Measurements from ENCODE around the gene HTT. TPM values are rescaled to one million over a fixed set of nuclear protein-coding genes. Genes with fewer than 3 reads are reported as not detected.

The HTT gene
- 72.0 and 77.7 TPM in 2 replicates for total RNA-seq
- long read RNA-seq, partial matches to known transcripts, result 12 of 25 reads
- long read RNA-seq, other reads (novel, unspliced or antisense), result 13 of 25 reads

- Mint-ChIP-seq H3K4me1 (peaks cover 27% of the 10 kb centered on the region), H3K36me3 (ENCODE audit: low read depth) (no peaks in the 10 kb centered on the region), H3K27me3 (ENCODE audit: low read depth) (no peaks in the 10 kb centered on the region), H3K4me3 (peak within 1 kb of the TSS; percentile 99), H3K9me3 (no peaks in the 10 kb centered on the region), H3K27ac (ENCODE audit: unreplicated experiment) (peak within 1 kb of the TSS; percentile 99)
- TF ChIP-seq, protein P1, sequence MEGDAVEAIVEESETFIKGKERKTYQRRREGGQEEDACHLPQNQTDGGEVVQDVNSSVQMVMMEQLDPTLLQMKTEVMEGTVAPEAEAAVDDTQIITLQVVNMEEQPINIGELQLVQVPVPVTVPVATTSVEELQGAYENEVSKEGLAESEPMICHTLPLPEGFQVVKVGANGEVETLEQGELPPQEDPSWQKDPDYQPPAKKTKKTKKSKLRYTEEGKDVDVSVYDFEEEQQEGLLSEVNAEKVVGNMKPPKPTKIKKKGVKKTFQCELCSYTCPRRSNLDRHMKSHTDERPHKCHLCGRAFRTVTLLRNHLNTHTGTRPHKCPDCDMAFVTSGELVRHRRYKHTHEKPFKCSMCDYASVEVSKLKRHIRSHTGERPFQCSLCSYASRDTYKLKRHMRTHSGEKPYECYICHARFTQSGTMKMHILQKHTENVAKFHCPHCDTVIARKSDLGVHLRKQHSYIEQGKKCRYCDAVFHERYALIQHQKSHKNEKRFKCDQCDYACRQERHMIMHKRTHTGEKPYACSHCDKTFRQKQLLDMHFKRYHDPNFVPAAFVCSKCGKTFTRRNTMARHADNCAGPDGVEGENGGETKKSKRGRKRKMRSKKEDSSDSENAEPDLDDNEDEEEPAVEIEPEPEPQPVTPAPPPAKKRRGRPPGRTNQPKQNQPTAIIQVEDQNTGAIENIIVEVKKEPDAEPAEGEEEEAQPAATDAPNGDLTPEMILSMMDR (conservative IDR thresholded peaks at IDR 0.05), result peak; percentile 23
- peak; percentile 95 for DNase-seq (ENCODE audit: low read depth, low spot score)
Observed at GRCh38 chr4:3074078-3074845, at the start of gene HTT, which contains the start of gene HTT-AS. Gene HTT, plus strand, starts transcription at chr4:3074681. Its CDS starts 145 bp downstream, at chr4:3074826. Gene HTT-AS, minus strand, starts transcription at chr4:3074538.

DNA sequence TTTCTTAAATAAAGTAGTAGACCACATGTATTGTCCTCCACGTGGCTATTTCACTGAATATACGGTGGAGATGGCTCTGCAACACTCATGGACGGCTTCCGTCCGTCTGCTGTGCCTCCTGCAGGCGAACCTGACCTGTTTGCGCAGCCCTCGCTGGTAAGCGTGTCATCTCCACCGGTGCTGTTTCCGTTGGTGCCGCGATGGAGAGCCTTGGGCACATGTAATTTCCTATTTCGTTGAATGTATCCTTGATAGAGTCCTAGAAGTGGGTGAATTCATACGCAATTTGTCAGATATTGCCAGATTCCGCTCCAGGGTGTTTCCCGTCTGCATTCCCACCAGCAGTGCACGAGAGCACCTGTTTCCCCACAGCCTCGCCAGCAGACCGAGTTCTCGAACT, 48.6 kb upstream of the HTT start:
- peaks cover 4% of the 10 kb centered on the region for H3K9me3 Mint-ChIP-seq
- no peak for DNase-seq (ENCODE audit: low read depth, low spot score)
- no peak overlapping the region for H3K27ac Mint-ChIP-seq (ENCODE audit: unreplicated experiment)
- no peak overlapping the region for H3K4me3 Mint-ChIP-seq
- no peaks in the 10 kb centered on the region for H3K4me1 Mint-ChIP-seq
- peaks cover 3% of the 10 kb centered on the region for H3K36me3 Mint-ChIP-seq (ENCODE audit: low read depth)
- no peaks in the 10 kb centered on the region for H3K27me3 Mint-ChIP-seq (ENCODE audit: low read depth)
- TF ChIP-seq, protein P1 (conservative IDR thresholded peaks at IDR 0.05), result no peak

DNA sequence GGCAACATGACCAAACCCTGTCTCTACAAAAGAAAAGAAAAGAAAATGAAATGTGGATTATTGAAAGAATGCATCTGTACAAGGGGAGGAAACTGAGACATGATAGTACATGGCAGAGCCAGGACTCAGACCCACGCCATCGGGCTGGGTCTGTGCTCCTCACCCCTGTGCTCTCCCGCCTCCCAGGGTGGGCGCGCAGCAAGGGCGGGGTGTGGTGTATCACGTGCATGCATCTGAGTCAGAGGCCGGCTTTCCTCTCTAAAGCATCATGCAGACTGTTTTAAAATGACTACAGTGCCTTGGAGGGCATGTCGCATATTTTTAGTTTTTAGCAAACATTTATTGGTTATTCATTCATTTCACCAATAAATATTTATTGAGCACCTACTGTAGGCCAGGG, 47.9 kb upstream of the HTT start:
- Mint-ChIP-seq H3K36me3 (ENCODE audit: low read depth) (peaks cover 3% of the 10 kb centered on the region), H3K27me3 (ENCODE audit: low read depth) (no peaks in the 10 kb centered on the region), H3K4me1 (no peaks in the 10 kb centered on the region), H3K9me3 (peaks cover 4% of the 10 kb centered on the region), H3K4me3 (no peak overlapping the region), H3K27ac (ENCODE audit: unreplicated experiment) (no peak overlapping the region)
- TF ChIP-seq, protein P1 (conservative IDR thresholded peaks at IDR 0.05), result no peak
- no peak for DNase-seq (ENCODE audit: low read depth, low spot score)

DNA sequence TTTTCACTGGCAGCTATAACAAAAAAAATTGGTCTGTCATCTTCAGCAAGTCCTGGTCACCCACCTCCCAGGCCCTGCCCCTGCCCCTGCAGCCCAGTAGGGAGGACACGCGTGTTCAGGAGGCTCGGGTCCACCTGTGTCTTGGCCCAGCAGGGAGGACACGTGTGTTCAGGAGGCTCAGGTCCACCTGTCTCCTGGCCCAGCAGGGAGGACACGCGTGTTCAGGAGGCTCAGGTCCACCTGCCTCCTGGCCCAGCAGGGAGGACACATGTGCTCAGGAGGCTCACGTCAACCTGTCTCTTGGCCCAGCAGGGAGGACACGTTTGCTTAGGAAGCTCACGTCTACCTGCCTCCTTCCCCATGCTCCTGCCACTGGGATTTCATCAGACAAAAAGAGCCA, 45.0 kb upstream of the HTT start:
- no peaks in the 10 kb centered on the region for H3K27me3 Mint-ChIP-seq (ENCODE audit: low read depth)
- TF ChIP-seq, protein P1 (conservative IDR thresholded peaks at IDR 0.05), result no peak
- H3K27ac Mint-ChIP-seq (ENCODE audit: unreplicated experiment), result no peak overlapping the region
- no peaks in the 10 kb centered on the region for H3K9me3 Mint-ChIP-seq
- no peak for DNase-seq (ENCODE audit: low read depth, low spot score)
- no peaks in the 10 kb centered on the region for H3K4me1 Mint-ChIP-seq
- H3K4me3 Mint-ChIP-seq, result no peak overlapping the region
- no peaks in the 10 kb centered on the region for H3K36me3 Mint-ChIP-seq (ENCODE audit: low read depth)

DNA sequence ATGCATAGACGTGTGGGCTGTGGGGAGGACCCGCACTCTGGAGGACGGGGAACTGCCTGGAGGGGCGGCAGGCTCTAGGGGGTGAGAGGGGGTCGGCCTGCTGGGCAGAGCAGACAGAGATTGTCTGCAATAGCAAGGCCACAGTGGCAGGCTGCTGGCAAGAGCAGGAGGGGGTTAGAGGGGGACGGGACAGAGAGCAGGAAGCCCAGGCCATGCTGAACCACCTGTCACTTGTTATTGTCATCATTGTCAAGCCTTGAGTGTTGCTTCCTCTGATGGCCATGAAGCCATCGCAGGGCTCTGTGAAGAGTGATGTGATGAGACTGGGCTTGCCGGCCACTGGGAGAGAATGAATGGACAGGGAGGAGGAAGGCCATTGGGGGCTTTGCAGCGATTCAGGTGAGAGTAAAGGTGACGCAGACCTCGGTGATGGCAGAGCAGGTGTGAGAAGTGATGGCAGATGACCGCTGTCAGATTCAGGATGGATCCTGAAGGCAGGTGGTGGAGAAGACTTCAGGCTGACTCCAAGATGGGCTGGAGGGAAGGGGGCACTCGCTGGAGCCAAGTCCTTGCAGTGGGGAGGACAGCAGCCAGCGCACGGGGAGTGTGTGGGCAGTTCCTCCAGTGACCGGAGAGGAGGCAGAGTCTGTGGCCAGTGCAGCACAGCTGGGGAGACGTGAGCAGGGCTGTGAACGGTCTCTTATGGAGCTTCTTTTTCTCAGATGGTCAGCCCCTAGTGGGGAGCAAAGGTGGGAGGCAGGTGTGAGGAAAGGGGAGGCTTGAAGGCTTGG, 43.7 kb upstream of the HTT start:
- Mint-ChIP-seq H3K27me3 (ENCODE audit: low read depth) (no peaks in the 10 kb centered on the region), H3K27ac (ENCODE audit: unreplicated experiment) (no peak overlapping the region), H3K9me3 (no peaks in the 10 kb centered on the region), H3K4me3 (no peak overlapping the region), H3K36me3 (ENCODE audit: low read depth) (no peaks in the 10 kb centered on the region), H3K4me1 (no peaks in the 10 kb centered on the region)
- TF ChIP-seq, protein P1 (conservative IDR thresholded peaks at IDR 0.05), result no peak
- DNase-seq (ENCODE audit: low read depth, low spot score), result no peak

Measured in neural crest cell (in vitro differentiated cells).